GM23338 (cell line): ENCODE results near the gene ABL1. TPM values are rescaled to one million over a fixed set of nuclear protein-coding genes. Genes with fewer than 3 reads are reported as not detected.

Source experiments
- ATAC-seq: fragments of 200-7000 bp; cut with Tn5 transposase; 3 replicates; pipeline ENCODE4 v1.9.1; 2020
- DNase-seq: peaks from one replicate; pipeline ENCODE4 v3.0.0-alpha.2; 2015; ENCODE audit warnings: low spot score
- H2AFZ ChIP-seq: fragments of 200-600 bp; sonication (generic); 2 replicates; pipeline ENCODE4 v1.8.0; 2016; ENCODE audit warnings: antibody characterized with exemption, mild to moderate bottlenecking, moderate library complexity
- H3F3A ChIP-seq: fragments of 200-600 bp; sonication (generic); replicated peaks from 2 replicates; pipeline ENCODE4 v1.8.0; 2017; ENCODE audit warnings: antibody characterized with exemption, mixed run types, low read depth
- H3K27ac ChIP-seq: fragments of 200-600 bp; sonication (generic); 2 replicates; pipeline ENCODE4 v1.6.1; 2016; ENCODE audit warnings: low read depth
- H3K27me3 ChIP-seq: fragments of 200-600 bp; sonication (generic); 2 replicates; pipeline ENCODE4 v1.8.0; 2016; ENCODE audit warnings: mild to moderate bottlenecking, mixed run types, moderate library complexity; ENCODE audit not compliant: insufficient read depth
- H3K36me3 ChIP-seq: fragments of 200-600 bp; sonication (generic); 2 replicates; pipeline ENCODE4 v1.8.0; 2016; ENCODE audit warnings: mild to moderate bottlenecking; ENCODE audit not compliant: insufficient read depth
- H3K4me1 ChIP-seq: fragments of 200-600 bp; sonication (generic); 2 replicates; pipeline ENCODE4 v1.8.0; 2016; ENCODE audit warnings: mild to moderate bottlenecking, moderate library complexity; ENCODE audit not compliant: insufficient read depth
- H3K4me2 ChIP-seq: fragments of 200-600 bp; sonication (generic); 2 replicates; pipeline ENCODE4 v1.7.1; 2017; ENCODE audit warnings: mixed run types
- H3K4me3 ChIP-seq: fragments of 200-600 bp; sonication (generic); 2 replicates; pipeline ENCODE4 v1.6.1; 2016; ENCODE audit warnings: mixed run types
- H3K79me2 ChIP-seq: fragments of 200-600 bp; sonication (generic); replicated peaks from 2 replicates; pipeline ENCODE4 v1.8.0; 2017; ENCODE audit warnings: mild to moderate bottlenecking; ENCODE audit not compliant: insufficient read depth
- H3K9me2 ChIP-seq: fragments of 200-600 bp; sonication (generic); 2 replicates; pipeline ENCODE4 v1.8.0; 2017; ENCODE audit not compliant: insufficient read depth
- H4K20me1 ChIP-seq: fragments of 200-600 bp; sonication (generic); replicated peaks from 2 replicates; pipeline ENCODE4 v1.8.0; 2017; ENCODE audit warnings: mild to moderate bottlenecking; ENCODE audit not compliant: insufficient read depth
- H3K27ac Mint-ChIP-seq: 2 replicates; pipeline ENCODE4 v1.8.0; 2020; ENCODE audit warnings: inconsistent platforms, mild to moderate bottlenecking, moderate library complexity, mixed read lengths
- H3K27me3 Mint-ChIP-seq: 3 replicates; pipeline ENCODE4 v1.8.0; 2022; ENCODE audit warnings: low read depth, mild to moderate bottlenecking, moderate library complexity, mixed read lengths, inconsistent platforms; ENCODE audit not compliant: insufficient read depth, poor library complexity
- H3K36me3 Mint-ChIP-seq: 3 replicates; pipeline ENCODE4 v1.8.0; 2021; ENCODE audit warnings: low read depth, mild to moderate bottlenecking, inconsistent platforms, moderate library complexity, mixed read lengths
- H3K4me1 Mint-ChIP-seq: 3 replicates; pipeline ENCODE4 v1.8.0; 2020; ENCODE audit warnings: mild to moderate bottlenecking, inconsistent platforms, mixed read lengths
- H3K4me3 Mint-ChIP-seq: 3 replicates; pipeline ENCODE4 v1.8.0; 2021; ENCODE audit warnings: moderate library complexity, mild to moderate bottlenecking, inconsistent platforms, mixed read lengths
- H3K9me3 Mint-ChIP-seq: 3 replicates; pipeline ENCODE4 v1.8.0; 2020; ENCODE audit warnings: moderate library complexity, mild to moderate bottlenecking, inconsistent platforms, mixed read lengths
- EZH2phosphoT487 ChIP-seq: fragments of 200-600 bp; sonication (generic); IDR thresholded peaks from one replicate; pipeline ENCODE4 v1.8.1; 2018; ENCODE audit warnings: antibody characterized with exemption; ENCODE audit not compliant: unreplicated experiment
- NANOG ChIP-seq: IDR thresholded peaks from 2 replicates; pipeline ENCODE4 v1.6.1; 2016; ENCODE audit warnings: antibody characterized with exemption, borderline replicate concordance
- ZNF114 ChIP-seq: fragments of 250-450 bp; sonication (Bioruptor Pico); IDR thresholded peaks from 2 replicates; pipeline ENCODE4 v1.5.0; 2020; ENCODE audit warnings: mild to moderate bottlenecking, moderate library complexity
- polyA plus RNA-seq: library from polyadenylated mRNA; unstranded; fragments of >200 nt; fragmentation: Nextera tagmentation; extraction: Ambion mirVana; gene quantifications from 2 replicates; pipeline ENCODE4 v1.2.1, GENCODE V29; 2016
- total RNA-seq: library from RNA; depleted of rRNA; stranded (reverse); fragments of >200 nt; shearing (Covaris generic); gene quantifications from 2 replicates; pipeline ENCODE4 v1.2.3, GENCODE V29; 2014
- TF ChIP-seq, protein P1 (sequence below): fragments of 250-450 bp; sonication (Bioruptor Pico); IDR thresholded peaks from 2 replicates; pipeline ENCODE4 v1.5.0; 2020; ENCODE audit warnings: mild to moderate bottlenecking, moderate library complexity
- TF ChIP-seq, protein P2 (sequence below): IDR thresholded peaks from 2 replicates; pipeline ENCODE4 v1.6.1; 2016; ENCODE audit warnings: antibody characterized with exemption
- TF ChIP-seq, protein P3 (sequence below): IDR thresholded peaks from one replicate; pipeline ENCODE4 v1.6.1; 2018; ENCODE audit warnings: antibody characterized with exemption; ENCODE audit not compliant: unreplicated experiment

The ABL1 gene
- total and polyA plus RNA-seq, 2 experiments from 2014 or later, result 20.7 to 85.1 TPM

DNA sequence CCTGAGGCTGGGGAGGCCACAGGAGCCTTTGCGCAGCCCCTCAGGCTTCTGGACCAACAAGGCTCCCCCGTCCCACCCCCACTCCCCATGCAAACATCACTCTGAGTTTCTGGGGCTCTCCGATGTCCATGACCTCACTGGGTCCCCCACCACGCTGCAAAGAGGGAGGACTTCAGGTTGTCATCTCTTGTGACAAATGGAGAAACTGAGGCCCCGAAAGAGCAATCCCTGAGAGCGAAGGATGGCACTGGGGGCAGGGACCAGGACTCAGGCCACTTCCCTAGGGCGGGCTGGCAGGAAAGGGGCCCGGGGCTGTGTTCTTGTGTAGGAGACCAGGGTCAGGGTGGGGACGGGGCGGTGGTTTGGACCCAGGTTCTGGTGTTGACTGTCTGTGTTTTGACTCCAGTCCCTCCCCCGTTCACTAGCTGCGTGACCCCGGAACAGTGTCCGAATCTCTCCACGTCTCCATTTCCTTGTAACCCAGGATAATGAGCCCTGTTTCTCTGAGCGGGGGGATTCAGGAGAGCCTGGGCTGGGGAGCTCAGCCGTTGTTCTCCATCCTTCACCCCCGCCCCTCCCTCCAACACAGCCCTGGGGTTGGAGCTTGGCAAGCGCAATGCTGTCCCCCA, 90.1 kb downstream of the ABL1 start (continued):
- TF ChIP-seq, protein P1, sequence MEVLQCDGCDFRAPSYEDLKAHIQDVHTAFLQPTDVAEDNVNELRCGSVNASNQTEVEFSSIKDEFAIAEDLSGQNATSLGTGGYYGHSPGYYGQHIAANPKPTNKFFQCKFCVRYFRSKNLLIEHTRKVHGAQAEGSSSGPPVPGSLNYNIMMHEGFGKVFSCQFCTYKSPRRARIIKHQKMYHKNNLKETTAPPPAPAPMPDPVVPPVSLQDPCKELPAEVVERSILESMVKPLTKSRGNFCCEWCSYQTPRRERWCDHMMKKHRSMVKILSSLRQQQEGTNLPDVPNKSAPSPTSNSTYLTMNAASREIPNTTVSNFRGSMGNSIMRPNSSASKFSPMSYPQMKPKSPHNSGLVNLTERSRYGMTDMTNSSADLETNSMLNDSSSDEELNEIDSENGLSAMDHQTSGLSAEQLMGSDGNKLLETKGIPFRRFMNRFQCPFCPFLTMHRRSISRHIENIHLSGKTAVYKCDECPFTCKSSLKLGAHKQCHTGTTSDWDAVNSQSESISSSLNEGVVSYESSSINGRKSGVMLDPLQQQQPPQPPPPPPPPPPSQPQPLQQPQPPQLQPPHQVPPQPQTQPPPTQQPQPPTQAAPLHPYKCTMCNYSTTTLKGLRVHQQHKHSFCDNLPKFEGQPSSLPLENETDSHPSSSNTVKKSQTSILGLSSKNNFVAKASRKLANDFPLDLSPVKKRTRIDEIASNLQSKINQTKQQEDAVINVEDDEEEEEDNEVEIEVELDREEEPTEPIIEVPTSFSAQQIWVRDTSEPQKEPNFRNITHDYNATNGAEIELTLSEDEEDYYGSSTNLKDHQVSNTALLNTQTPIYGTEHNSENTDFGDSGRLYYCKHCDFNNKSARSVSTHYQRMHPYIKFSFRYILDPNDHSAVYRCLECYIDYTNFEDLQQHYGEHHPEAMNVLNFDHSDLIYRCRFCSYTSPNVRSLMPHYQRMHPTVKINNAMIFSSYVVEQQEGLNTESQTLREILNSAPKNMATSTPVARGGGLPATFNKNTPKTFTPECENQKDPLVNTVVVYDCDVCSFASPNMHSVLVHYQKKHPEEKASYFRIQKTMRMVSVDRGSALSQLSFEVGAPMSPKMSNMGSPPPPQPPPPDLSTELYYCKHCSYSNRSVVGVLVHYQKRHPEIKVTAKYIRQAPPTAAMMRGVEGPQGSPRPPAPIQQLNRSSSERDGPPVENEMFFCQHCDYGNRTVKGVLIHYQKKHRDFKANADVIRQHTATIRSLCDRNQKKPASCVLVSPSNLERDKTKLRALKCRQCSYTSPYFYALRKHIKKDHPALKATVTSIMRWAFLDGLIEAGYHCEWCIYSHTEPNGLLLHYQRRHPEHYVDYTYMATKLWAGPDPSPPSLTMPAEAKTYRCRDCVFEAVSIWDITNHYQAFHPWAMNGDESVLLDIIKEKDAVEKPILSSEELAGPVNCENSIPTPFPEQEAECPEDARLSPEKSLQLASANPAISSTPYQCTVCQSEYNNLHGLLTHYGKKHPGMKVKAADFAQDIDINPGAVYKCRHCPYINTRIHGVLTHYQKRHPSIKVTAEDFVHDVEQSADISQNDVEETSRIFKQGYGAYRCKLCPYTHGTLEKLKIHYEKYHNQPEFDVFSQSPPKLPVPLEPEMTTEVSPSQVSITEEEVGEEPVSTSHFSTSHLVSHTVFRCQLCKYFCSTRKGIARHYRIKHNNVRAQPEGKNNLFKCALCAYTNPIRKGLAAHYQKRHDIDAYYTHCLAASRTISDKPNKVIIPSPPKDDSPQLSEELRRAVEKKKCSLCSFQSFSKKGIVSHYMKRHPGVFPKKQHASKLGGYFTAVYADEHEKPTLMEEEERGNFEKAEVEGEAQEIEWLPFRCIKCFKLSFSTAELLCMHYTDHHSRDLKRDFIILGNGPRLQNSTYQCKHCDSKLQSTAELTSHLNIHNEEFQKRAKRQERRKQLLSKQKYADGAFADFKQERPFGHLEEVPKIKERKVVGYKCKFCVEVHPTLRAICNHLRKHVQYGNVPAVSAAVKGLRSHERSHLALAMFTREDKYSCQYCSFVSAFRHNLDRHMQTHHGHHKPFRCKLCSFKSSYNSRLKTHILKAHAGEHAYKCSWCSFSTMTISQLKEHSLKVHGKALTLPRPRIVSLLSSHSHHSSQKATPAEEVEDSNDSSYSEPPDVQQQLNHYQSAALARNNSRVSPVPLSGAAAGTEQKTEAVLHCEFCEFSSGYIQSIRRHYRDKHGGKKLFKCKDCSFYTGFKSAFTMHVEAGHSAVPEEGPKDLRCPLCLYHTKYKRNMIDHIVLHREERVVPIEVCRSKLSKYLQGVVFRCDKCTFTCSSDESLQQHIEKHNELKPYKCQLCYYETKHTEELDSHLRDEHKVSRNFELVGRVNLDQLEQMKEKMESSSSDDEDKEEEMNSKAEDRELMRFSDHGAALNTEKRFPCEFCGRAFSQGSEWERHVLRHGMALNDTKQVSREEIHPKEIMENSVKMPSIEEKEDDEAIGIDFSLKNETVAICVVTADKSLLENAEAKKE, result no peak
- TF ChIP-seq ZNF114, result no peak
- TF ChIP-seq, protein P2, sequence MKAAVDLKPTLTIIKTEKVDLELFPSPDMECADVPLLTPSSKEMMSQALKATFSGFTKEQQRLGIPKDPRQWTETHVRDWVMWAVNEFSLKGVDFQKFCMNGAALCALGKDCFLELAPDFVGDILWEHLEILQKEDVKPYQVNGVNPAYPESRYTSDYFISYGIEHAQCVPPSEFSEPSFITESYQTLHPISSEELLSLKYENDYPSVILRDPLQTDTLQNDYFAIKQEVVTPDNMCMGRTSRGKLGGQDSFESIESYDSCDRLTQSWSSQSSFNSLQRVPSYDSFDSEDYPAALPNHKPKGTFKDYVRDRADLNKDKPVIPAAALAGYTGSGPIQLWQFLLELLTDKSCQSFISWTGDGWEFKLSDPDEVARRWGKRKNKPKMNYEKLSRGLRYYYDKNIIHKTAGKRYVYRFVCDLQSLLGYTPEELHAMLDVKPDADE, result no peak

DNA sequence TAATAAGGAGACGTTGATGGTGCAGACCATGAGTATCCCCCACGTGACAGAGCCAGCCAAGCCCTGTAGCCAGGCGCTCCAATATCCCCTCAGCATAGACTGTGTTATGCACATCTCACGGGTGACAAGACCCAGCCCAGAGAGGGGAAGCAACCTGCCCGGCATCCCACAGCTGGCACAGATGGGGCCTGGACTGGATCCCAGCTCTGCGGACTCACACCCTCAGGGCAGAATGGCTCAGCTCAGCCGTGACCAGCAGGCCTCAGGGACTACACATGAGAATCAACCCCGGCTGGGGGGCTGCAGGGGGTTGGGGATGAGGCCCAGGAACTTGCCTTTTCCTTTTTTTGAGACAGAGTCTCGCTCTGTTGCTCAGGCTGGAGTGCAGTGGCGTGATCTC, 92.3 kb downstream of the ABL1 start:
- Mint-ChIP-seq H3K9me3 (no peaks in the 10 kb centered on the region; the same call in 2 of the 3 replicates), H3K27me3 (peaks cover 17% of the 10 kb centered on the region)
- H3K4me2 ChIP-seq, result no peak overlapping the region

More for the DNA sequence above, 92.3 kb downstream of the ABL1 start:
- Histone ChIP-seq H3K79me2 (no peaks in the 10 kb centered on the region), H3K27ac (no peak overlapping the region), H2AFZ (no peak overlapping the region), H3K4me3 (no peak overlapping the region), H3K4me1 (peaks cover 7% of the 10 kb centered on the region; the same call in 1 of the 2 replicates), H3K27me3 (no peaks in the 10 kb centered on the region), H3F3A (no peaks in the 10 kb centered on the region), H4K20me1 (no peaks in the 10 kb centered on the region), H3K9me2 (no peaks in the 10 kb centered on the region), H3K36me3 (no peaks in the 10 kb centered on the region)
- no peak for ATAC-seq
- Mint-ChIP-seq H3K4me1 (peaks cover 16% of the 10 kb centered on the region), H3K27ac (no peak overlapping the region), H3K36me3 (no peaks in the 10 kb centered on the region; the same call in 2 of the 3 replicates), H3K4me3 (no peak overlapping the region)
- TF ChIP-seq, protein P3, sequence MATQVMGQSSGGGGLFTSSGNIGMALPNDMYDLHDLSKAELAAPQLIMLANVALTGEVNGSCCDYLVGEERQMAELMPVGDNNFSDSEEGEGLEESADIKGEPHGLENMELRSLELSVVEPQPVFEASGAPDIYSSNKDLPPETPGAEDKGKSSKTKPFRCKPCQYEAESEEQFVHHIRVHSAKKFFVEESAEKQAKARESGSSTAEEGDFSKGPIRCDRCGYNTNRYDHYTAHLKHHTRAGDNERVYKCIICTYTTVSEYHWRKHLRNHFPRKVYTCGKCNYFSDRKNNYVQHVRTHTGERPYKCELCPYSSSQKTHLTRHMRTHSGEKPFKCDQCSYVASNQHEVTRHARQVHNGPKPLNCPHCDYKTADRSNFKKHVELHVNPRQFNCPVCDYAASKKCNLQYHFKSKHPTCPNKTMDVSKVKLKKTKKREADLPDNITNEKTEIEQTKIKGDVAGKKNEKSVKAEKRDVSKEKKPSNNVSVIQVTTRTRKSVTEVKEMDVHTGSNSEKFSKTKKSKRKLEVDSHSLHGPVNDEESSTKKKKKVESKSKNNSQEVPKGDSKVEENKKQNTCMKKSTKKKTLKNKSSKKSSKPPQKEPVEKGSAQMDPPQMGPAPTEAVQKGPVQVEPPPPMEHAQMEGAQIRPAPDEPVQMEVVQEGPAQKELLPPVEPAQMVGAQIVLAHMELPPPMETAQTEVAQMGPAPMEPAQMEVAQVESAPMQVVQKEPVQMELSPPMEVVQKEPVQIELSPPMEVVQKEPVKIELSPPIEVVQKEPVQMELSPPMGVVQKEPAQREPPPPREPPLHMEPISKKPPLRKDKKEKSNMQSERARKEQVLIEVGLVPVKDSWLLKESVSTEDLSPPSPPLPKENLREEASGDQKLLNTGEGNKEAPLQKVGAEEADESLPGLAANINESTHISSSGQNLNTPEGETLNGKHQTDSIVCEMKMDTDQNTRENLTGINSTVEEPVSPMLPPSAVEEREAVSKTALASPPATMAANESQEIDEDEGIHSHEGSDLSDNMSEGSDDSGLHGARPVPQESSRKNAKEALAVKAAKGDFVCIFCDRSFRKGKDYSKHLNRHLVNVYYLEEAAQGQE, result no peak
- TF ChIP-seq NANOG (no peak), EZH2phosphoT487 (no peak)
- DNase-seq, result no peak
